ENCODE measurements around the gene PGAP2.

PGAP2 gene

DNA sequence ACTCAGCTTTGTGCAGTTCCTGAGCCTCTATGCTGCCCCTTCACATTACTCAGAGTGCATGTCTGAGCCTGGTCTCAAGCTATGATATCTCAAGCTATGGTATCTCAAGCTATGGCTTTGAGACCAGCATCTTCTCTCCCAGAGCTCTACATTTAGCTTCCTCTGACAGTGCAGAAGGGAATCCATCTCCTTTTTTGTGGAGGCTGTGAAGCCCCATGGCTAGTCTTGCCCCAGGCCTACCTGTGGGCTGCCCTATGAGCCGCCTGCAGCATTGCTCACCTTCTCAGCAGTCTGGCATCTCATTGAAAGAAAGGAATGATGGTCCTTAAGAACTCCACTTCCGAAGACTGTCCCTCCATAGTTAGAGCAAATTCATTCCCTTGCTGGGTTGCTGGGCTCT is 12.6 kb downstream of the PGAP2 start:
- Histone ChIP-seq H3K4me1 (no peaks in the 10 kb centered on the region), H3K27me3 (ENCODE audit: control insufficient read depth, insufficient read depth, low read length) (no peaks in the 10 kb centered on the region), H3K4me2 (ENCODE audit: low read length) (no peak overlapping the region), H3K79me2 (no peaks in the 10 kb centered on the region), H3K9ac (no peak overlapping the region), H3K9me3 (ENCODE audit: control insufficient read depth, low read length) (no peaks in the 10 kb centered on the region), H3K27ac (no peak overlapping the region), H3K36me3 (ENCODE audit: control insufficient read depth, insufficient read depth, low read length) (no peaks in the 10 kb centered on the region), H3K4me3 (ENCODE audit: low read depth, low read length) (no peak overlapping the region), H2AFZ (no peak overlapping the region)
- TF ChIP-seq, protein P1, sequence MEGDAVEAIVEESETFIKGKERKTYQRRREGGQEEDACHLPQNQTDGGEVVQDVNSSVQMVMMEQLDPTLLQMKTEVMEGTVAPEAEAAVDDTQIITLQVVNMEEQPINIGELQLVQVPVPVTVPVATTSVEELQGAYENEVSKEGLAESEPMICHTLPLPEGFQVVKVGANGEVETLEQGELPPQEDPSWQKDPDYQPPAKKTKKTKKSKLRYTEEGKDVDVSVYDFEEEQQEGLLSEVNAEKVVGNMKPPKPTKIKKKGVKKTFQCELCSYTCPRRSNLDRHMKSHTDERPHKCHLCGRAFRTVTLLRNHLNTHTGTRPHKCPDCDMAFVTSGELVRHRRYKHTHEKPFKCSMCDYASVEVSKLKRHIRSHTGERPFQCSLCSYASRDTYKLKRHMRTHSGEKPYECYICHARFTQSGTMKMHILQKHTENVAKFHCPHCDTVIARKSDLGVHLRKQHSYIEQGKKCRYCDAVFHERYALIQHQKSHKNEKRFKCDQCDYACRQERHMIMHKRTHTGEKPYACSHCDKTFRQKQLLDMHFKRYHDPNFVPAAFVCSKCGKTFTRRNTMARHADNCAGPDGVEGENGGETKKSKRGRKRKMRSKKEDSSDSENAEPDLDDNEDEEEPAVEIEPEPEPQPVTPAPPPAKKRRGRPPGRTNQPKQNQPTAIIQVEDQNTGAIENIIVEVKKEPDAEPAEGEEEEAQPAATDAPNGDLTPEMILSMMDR (IDR thresholded peaks at IDR 0.05) = no peak

DNA sequence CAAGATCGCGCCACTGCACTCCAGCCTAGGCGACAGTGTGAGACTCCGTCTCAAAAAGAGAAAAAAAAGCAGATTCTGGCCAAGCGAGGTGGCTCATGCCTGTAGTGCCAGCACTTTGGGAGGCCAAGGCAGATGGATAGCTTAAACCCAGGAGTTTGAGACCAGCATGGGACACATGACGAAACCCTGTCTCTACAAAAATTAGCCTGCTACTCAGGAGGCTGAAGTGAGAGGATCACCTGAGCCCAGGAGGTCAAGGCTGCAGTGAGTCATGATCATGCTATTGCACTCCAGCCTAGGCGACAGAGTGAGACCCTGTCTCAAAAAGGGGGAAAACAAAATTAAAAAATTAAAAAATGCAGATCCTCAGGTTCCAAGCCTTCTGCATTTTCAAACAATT is 14.0 kb downstream of the PGAP2 start:
- H3K36me3 ChIP-seq (ENCODE audit: control insufficient read depth, insufficient read depth, low read length) = no peaks in the 10 kb centered on the region
- TF ChIP-seq, protein P1 (IDR thresholded peaks at IDR 0.05) = no peak
- no peak overlapping the region for H3K27ac ChIP-seq
- H3K4me2 ChIP-seq (ENCODE audit: low read length) = no peak overlapping the region
- H3K27me3 ChIP-seq (ENCODE audit: control insufficient read depth, insufficient read depth, low read length) = no peaks in the 10 kb centered on the region
- no peak overlapping the region for H3K4me3 ChIP-seq (ENCODE audit: low read depth, low read length)
- no peaks in the 10 kb centered on the region for H3K4me1 ChIP-seq
- H3K9me3 ChIP-seq (ENCODE audit: control insufficient read depth, low read length) = no peaks in the 10 kb centered on the region
- no peak overlapping the region for H3K9ac ChIP-seq
- H2AFZ ChIP-seq = no peak overlapping the region
- no peaks in the 10 kb centered on the region for H3K79me2 ChIP-seq

DNA sequence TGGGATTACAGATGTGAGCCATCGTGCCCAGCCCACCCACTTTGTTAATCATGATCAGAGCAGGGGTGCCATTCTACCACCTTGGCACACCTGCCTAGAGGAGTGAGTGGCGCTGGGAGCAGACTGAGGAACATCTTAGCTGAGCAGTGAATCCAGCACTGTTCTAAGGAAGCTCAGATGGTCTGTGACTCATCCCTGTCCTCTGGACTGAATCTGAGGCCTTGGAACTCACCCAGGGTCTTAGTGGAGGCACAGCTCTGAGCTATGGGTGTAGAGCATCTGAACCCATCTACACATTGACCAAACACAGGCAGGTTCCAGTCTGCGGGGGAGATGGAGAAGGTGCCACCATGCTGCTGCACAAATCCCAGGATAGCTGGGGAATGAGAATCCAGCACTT is 14.9 kb downstream of the PGAP2 start:
- H3K79me2 ChIP-seq = no peaks in the 10 kb centered on the region
- H2AFZ ChIP-seq = no peak overlapping the region
- no peak overlapping the region for H3K4me2 ChIP-seq (ENCODE audit: low read length)
- no peak overlapping the region for H3K9ac ChIP-seq
- TF ChIP-seq, protein P1 (IDR thresholded peaks at IDR 0.05) = no peak
- no peak overlapping the region for H3K27ac ChIP-seq
- H3K4me3 ChIP-seq (ENCODE audit: low read depth, low read length) = no peak overlapping the region
- H3K9me3 ChIP-seq (ENCODE audit: control insufficient read depth, low read length) = no peaks in the 10 kb centered on the region
- no peaks in the 10 kb centered on the region for H3K36me3 ChIP-seq (ENCODE audit: control insufficient read depth, insufficient read depth, low read length)
- H3K27me3 ChIP-seq (ENCODE audit: control insufficient read depth, insufficient read depth, low read length) = no peaks in the 10 kb centered on the region
- H3K4me1 ChIP-seq = no peaks in the 10 kb centered on the region

DNA sequence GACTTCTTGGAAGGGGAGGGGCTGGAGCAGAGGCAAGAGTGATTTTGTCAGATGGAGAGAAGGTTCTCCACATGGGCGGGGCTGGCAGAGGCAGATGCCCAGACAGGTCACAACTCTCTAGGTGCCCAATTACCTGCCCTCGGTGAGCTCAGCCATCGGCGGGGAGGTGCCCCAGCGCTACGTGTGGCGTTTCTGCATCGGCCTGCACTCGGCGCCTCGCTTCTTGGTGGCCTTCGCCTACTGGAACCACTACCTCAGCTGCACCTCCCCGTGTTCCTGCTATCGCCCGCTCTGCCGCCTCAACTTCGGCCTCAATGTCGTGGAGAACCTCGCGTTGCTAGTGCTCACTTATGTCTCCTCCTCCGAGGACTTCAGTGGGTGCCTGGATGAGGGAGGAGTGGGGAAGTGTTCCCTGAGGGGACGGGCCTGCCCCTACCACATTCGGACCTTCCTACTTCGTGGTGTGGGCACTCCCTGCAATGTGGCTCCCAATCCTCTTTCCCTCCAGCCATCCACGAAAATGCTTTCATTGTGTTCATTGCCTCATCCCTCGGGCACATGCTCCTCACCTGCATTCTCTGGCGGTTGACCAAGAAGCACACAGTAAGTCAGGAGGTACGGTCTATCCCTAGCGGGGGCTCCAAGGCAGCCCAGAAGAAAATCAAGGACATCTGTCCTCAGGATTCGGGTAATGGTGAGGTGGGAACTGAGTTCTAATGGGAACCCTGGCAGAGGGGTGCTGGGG is 15.6 kb downstream of the PGAP2 start:
- no peak overlapping the region for H3K4me3 ChIP-seq (ENCODE audit: low read depth, low read length)
- H3K9ac ChIP-seq = no peak overlapping the region
- TF ChIP-seq, protein P1 (IDR thresholded peaks at IDR 0.05) = no peak
- H3K4me1 ChIP-seq = no peaks in the 10 kb centered on the region
- H3K79me2 ChIP-seq = no peaks in the 10 kb centered on the region
- H2AFZ ChIP-seq = no peak overlapping the region
- H3K36me3 ChIP-seq (ENCODE audit: control insufficient read depth, insufficient read depth, low read length) = no peaks in the 10 kb centered on the region
- no peak overlapping the region for H3K4me2 ChIP-seq (ENCODE audit: low read length)
- H3K27ac ChIP-seq = no peak overlapping the region
- no peaks in the 10 kb centered on the region for H3K27me3 ChIP-seq (ENCODE audit: control insufficient read depth, insufficient read depth, low read length)
- H3K9me3 ChIP-seq (ENCODE audit: control insufficient read depth, low read length) = no peaks in the 10 kb centered on the region
